ENCODE data around the gene ANKRD13B. TPM values are rescaled to one million over a fixed set of nuclear protein-coding genes. Genes with fewer than 3 reads are reported as not detected.
A peak's percentile ranks its signal among the peaks of the same experiment; 100 is the strongest.
"Not testable (repeated sequence)": the region's sequence is repeated elsewhere in the genome, so short reads cannot be mapped to it uniquely, and the experiment has no call there.

ANKRD13B gene
- total RNA-seq, 4 donors from 2014 or later = 4.2 to 14.9 (median 8.3) TPM

GRCh38 chr17:29555840-29556239 lies 37.1 kb upstream of the ANKRD13B start:
- TF ChIP-seq POLR2A (IDR thresholded peaks at IDR 0.05) (no peak), CTCF (IDR thresholded peaks at IDR 0.05) (no peak)
- DNase-seq = no peak
- Histone ChIP-seq H3K36me3 (no peaks in the 10 kb centered on the region), H3K9me3 (no peaks in the 10 kb centered on the region), H3K4me1 (peaks cover 0 to 16% (median 8%) of the 10 kb centered on the region in 4 donors), H3K4me3 (no peak overlapping the region), H3K27ac (no peak overlapping the region), H3K27me3 (no peaks in the 10 kb centered on the region)

GRCh38 chr17:29557085-29557738 lies 35.7 kb upstream of the ANKRD13B start:
- Histone ChIP-seq H3K4me3 (no peak overlapping the region), H3K27ac (no peak overlapping the region), H3K27me3 (no peaks in the 10 kb centered on the region), H3K4me1 (peaks cover 0 to 30% (median 11%) of the 10 kb centered on the region in 4 donors), H3K36me3 (peaks cover 0 to 4% (median 0%) of the 10 kb centered on the region in 3 donors), H3K9me3 (no peaks in the 10 kb centered on the region)
- no peak for DNase-seq
- TF ChIP-seq CTCF (IDR thresholded peaks at IDR 0.05) = no peak
- no peak for TF ChIP-seq POLR2A (IDR thresholded peaks at IDR 0.05)

- DNase-seq = no peak
- H3K9me3 ChIP-seq = no peaks in the 10 kb centered on the region
- peaks cover 0 to 33% (median 16%) of the 10 kb centered on the region in 4 donors for H3K4me1 ChIP-seq
- H3K36me3 ChIP-seq = peaks cover 0 to 9% (median 0%) of the 10 kb centered on the region in 3 donors
- TF ChIP-seq POLR2A (IDR thresholded peaks at IDR 0.05) (no peak), CTCF (IDR thresholded peaks at IDR 0.05) (no peak)
- H3K4me3 ChIP-seq = no peak overlapping the region
- no peak overlapping the region for H3K27ac ChIP-seq
- H3K27me3 ChIP-seq = no peaks in the 10 kb centered on the region
These were observed 35.2 kb upstream of the ANKRD13B start for GRCh38 chr17:29557739-29558116.

GRCh38 chr17:29558139-29558538 lies 34.8 kb upstream of the ANKRD13B start:
- H3K9me3 ChIP-seq, H3K36me3 ChIP-seq, H3K27ac ChIP-seq, H3K4me3 ChIP-seq, DNase-seq, H3K27me3 ChIP-seq: not testable (repeated sequence)
- peaks cover 0 to 35% (median 19%) of the 10 kb centered on the region in 4 donors for H3K4me1 ChIP-seq

- peaks cover 0 to 39% (median 25%) of the 10 kb centered on the region in 4 donors for H3K4me1 ChIP-seq
- H3K36me3 ChIP-seq = peaks cover 0 to 9% (median 0%) of the 10 kb centered on the region in 3 donors
- DNase-seq = peak in 1 of 3 donors; percentile 43
- TF ChIP-seq POLR2A (IDR thresholded peaks at IDR 0.05) (no peak), CTCF (IDR thresholded peaks at IDR 0.05) (no peak)
- H3K4me3 ChIP-seq = no peak overlapping the region
- H3K27me3 ChIP-seq = no peaks in the 10 kb centered on the region
- H3K27ac ChIP-seq = peak overlapping the region in 3 of 4 donors; percentile 8 to 94 (median 19)
- no peaks in the 10 kb centered on the region for H3K9me3 ChIP-seq
These were observed 33.3 kb upstream of the ANKRD13B start for GRCh38 chr17:29559640-29560039.

- peak overlapping the region in 3 of 4 donors; percentile 19 to 94 (median 66) for H3K27ac ChIP-seq
- peaks cover 0 to 46% (median 27%) of the 10 kb centered on the region in 4 donors for H3K4me1 ChIP-seq
- H3K27me3 ChIP-seq = no peaks in the 10 kb centered on the region
- TF ChIP-seq POLR2A (IDR thresholded peaks at IDR 0.05) (no peak), CTCF (IDR thresholded peaks at IDR 0.05) (no peak)
- peak in 2 of 3 donors; percentile 44 to 50 for DNase-seq
- H3K9me3 ChIP-seq = no peaks in the 10 kb centered on the region
- H3K4me3 ChIP-seq = peak overlapping the region in 1 of 4 donors; percentile 15
- H3K36me3 ChIP-seq = peaks cover 0 to 9% (median 0%) of the 10 kb centered on the region in 3 donors
These were observed 32.6 kb upstream of the ANKRD13B start for GRCh38 chr17:29560316-29560715.

Measured in Peyer's patch (tissue), 4 donors.